HG03045 (cell line): Measurements from ENCODE around the gene DOCK2.
"Not testable (repeated sequence)": the region's sequence is repeated elsewhere in the genome, so short reads cannot be mapped to it uniquely, and the experiment has no call there.

ENCODE experiments used
- ATAC-seq: cut with Tn5 transposase; IDR thresholded peaks from one replicate; pipeline ENCODE4 v1.9.1; 2021; ENCODE audit warnings: mild to moderate bottlenecking, moderate library complexity; ENCODE audit not compliant: unreplicated experiment

The DOCK2 gene

DNA sequence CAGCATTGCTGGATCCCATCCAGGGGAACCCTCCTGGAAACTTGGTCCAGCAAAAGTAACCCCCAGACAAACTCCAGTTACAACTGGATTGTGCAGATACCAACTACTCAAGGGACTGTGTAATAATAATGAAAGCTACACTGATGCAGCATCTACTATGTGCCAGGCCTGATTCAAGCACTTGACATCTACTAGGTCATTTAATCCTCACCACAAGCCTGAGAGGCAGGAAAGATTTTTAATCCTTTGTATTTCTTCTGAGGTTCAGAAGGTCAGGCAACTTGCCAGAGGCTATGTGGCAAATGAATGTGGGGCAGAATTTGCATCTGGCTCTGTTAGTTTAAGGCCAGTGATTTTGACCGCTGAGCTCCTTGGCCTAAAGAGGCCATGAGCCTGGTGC lies 439.1 kb downstream of the DOCK2 start:
- no peak for ATAC-seq

- no peak for ATAC-seq
Observed at GRCh38 chr5:170076739-170077138, 439.7 kb downstream of the DOCK2 start.

- ATAC-seq: no peak
Observed at GRCh38 chr5:170077526-170077925, 440.5 kb downstream of the DOCK2 start.

DNA sequence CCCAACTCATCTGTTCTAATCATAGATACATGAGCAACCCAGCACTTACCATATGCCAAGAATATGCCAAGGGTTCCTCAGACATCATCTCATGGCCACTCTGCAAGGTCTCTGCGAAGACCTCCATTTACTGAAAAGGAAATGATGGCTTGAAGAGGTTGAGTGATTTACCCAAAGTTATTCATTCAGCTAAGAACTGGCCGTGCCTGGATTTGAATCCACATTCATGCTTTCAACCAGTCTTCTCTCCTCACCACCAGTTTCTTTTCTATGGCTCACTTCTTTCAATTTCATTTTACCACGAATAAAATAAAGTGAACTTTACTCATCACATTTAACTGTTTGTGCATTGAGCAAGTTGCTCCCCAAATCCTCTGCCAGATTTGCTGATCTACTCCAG lies 441.4 kb downstream of the DOCK2 start:
- no peak for ATAC-seq

GRCh38 chr5:170078931-170079330 lies 441.9 kb downstream of the DOCK2 start:
- ATAC-seq: no peak

- ATAC-seq: no peak
Observed at GRCh38 chr5:170080217-170080616, 443.1 kb downstream of the DOCK2 start.

DNA sequence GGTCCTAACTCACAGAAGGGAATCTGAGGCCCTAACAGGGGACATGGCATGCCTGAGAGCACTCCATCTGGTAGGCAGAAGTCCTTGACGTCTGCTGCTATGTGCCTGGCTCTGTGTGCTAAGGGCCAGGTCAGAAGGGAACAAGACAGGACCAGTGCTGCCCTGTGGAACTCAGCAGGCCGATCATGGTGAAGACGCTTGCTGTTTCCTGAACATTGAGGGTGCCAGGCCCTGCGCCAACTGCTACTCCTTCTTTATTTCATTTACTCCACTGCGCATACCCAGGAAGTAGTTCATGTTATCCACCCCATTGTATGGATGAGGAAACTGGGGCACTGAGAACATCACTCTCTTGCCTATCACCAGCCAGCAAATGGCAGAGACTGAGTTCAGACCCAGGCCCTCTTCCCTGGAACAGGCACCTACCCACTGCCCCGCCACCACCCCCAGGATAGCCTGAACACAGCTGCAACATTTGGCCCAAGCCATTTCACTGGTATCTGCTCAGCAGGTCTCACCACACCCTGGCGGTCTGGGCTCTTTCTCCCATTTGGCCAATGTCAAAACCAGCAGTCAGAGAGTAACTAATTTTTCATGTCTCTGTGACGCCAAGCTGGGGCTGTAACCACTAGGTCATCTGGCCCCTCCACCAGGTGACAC lies 443.8 kb downstream of the DOCK2 start:
- ATAC-seq: no peak

- ATAC-seq: no peak
Observed at GRCh38 chr5:170081616-170082015, 444.5 kb downstream of the DOCK2 start.

- no peak for ATAC-seq
Observed at GRCh38 chr5:170082701-170083100, 445.6 kb downstream of the DOCK2 start.

DNA sequence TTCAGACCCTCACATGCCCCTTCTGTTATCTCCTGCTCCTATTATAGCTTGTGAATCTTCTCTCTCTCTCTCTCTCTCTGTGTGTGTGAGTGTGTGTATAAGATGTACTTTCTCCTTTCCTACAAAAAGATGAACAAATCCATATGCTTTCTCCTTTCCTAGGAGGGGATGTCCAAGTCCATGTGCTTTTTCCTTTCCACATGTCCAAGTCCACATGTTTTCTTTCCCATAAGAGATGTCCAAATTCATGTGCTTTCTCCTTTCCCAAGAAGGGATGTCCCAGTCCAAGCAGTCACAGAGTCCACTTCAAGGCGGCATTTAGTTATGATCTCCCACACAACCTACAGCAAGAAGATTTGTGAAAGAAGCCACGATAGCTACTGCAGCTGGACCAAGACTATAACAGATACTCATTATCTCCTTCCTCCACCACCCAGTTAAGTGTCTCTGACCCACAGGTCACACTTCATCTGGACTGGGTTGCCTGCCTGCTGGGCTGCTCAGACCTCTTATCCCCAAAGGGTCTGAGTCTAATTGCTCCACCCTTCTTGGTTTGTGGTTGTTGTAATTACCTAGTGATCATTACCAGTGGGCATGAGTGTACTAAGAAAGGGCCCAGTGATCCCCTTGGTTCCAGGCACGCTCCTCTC lies 450.2 kb downstream of the DOCK2 start:
- no peak for ATAC-seq

- no peak for ATAC-seq
Observed at GRCh38 chr5:170092455-170093101, 455.5 kb downstream of the DOCK2 start.

GRCh38 chr5:170094329-170094728 lies 457.3 kb downstream of the DOCK2 start:
- not testable (repeated sequence) for ATAC-seq

DNA sequence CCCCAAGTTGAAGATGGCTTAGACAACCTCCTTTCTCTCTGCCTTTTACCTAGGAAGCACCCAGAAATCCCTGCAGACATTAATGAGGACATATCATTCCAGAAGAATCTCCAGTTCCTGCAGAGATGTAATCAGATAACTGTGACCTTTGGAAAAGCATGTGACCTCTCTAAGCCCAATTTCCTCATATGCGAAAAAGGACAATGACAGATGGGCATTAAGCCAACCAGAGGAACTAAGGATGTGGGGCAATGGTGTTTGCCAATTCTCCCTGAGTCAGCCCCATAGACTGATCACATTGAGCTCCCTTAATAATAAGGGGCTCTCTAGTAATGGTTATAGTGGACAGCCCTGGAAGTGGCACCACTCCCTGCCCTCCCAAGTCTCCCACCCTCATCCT lies 458.6 kb downstream of the DOCK2 start:
- no peak for ATAC-seq

GRCh38 chr5:170097934-170098333 lies 460.9 kb downstream of the DOCK2 start:
- no peak for ATAC-seq

- no peak for ATAC-seq
Observed at GRCh38 chr5:170100066-170100943, 463.2 kb downstream of the DOCK2 start.

GRCh38 chr5:170103447-170103846 lies 466.4 kb downstream of the DOCK2 start:
- no peak for ATAC-seq

DNA sequence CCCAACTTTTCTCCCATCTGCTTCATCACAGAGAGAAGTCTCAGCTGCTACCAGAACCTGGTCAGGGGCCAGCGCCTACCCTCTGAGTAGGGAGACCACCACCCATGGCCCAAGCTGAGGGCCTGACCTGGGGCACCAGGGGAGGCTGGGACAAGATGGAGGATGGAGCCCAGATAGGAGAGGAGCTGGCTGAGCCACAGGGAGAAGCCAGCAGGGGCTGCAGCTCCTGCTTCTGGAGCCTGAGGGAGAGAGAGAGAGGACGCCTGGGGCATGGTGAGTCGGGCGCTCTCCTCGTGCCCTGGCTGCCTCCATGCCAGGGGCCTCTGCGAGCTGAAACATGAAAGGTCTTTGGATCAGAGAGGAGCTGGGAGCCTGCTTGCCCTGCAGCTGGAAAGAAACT lies 467.2 kb downstream of the DOCK2 start:
- ATAC-seq: no peak

- no peak for ATAC-seq
Observed at GRCh38 chr5:170104710-170105109, 467.6 kb downstream of the DOCK2 start.

DNA sequence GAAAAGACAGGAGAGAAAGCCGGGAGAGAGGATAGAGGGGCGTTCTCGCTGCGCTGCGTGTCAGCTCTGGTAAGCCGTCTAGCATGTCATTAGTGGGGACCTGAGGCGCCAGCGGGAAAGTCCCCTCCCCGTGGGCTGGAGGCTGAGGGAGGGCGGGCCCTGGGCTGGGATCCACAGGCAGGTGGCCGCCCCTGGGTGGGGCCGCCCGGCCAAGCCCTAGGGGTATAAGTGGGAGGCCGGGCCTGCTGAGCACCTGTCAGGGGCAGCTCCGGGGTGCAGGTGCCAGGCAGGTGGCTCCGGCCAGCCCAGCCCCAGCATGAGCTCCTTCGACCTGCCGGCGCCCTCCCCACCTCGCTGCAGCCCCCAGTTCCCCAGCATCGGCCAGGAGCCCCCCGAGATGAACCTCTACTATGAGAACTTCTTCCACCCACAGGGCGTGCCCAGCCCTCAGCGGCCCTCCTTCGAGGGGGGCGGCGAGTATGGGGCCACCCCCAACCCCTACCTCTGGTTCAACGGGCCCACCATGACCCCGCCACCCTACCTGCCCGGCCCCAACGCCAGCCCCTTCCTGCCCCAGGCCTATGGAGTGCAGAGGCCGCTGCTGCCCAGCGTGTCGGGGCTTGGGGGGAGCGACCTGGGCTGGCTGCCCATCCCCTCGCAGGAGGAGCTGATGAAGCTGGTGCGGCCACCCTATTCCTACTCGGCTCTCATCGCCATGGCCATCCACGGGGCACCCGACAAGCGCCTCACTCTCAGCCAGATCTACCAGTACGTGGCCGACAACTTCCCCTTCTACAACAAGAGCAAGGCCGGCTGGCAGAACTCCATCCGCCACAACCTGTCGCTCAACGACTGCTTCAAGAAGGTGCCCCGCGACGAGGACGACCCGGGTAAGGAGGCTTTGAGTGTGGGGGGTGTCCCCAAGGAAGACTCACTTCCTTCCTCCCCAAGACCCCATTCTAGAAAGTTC lies 468.9 kb downstream of the DOCK2 start, which contains the start of gene FOXI1:
Gene FOXI1, plus strand, starts transcription at position 256 of the 970 bp plus-strand sequence. Its CDS starts 61 bp downstream, at position 317.
- ATAC-seq: no peak

DNA sequence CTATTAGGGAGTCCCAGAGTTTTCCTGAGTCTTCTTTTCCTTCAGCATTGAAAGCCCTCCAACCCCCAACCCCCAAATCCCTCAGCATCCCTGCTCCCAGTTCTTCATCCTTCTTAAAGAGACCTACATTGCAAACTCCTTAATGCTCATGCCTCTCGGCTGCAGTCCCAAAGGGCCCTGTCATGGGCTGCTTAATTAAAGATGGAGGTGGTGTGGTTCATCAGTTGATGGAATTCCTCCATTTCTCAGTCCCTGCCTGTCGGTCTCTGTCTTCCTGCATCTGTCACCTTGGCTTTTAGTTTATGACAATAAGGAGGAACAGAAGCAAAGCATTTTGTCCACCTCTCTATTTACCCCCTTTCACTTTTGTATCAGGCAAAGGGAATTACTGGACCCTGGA lies 470.6 kb downstream of the DOCK2 start:
- no peak for ATAC-seq
